Activated B cell treated with CpG ODN at 0.5 μM for 24 hours (primary cell): ENCODE results near the gene PIP4P1. TPM values are rescaled to one million over a fixed set of nuclear protein-coding genes. Genes with fewer than 3 reads are reported as not detected.

Experiments
- ATAC-seq: fragments of 200-7000 bp; cut with Tn5 transposase; one replicate; pipeline ENCODE4 v1.10.0; 2021; ENCODE audit warnings: low read depth, mild to moderate bottlenecking, moderate library complexity
- CTCF ChIA-PET: fragments of 350-600 bp; sonication (Branson Sonifier 250); formaldehyde crosslinking; loops from one replicate; lab custom pipeline; 2021; ENCODE audit warnings: antibody characterized with exemption; lab: Charles Lee
- POLR2A ChIA-PET: fragments of 350-600 bp; sonication (Branson Sonifier 250); formaldehyde crosslinking; loops from one replicate; lab custom pipeline; 2021; ENCODE audit warnings: antibody characterized with exemption; lab: Charles Lee
- DNase-seq: peaks from one replicate; pipeline ENCODE4 v3.0.0; 2022
- H3K27ac Mint-ChIP-seq: one replicate; pipeline ENCODE4 v1.8.0; 2020; ENCODE audit warnings: mixed read lengths
- H3K27me3 Mint-ChIP-seq: one replicate; pipeline ENCODE4 v1.8.0; 2021; ENCODE audit warnings: mixed read lengths
- H3K36me3 Mint-ChIP-seq: one replicate; pipeline ENCODE4 v1.8.0; 2021; ENCODE audit warnings: low read depth, mixed read lengths
- H3K4me1 Mint-ChIP-seq: one replicate; pipeline ENCODE4 v1.8.0; 2021; ENCODE audit warnings: mixed read lengths
- H3K4me3 Mint-ChIP-seq: one replicate; pipeline ENCODE4 v1.8.0; 2020; ENCODE audit warnings: mild to moderate bottlenecking, mixed read lengths
- H3K9me3 Mint-ChIP-seq: one replicate; pipeline ENCODE4 v1.8.0; 2020; ENCODE audit warnings: mixed read lengths
- intact Hi-C: fragments of 100-400 bp; cut with micrococcal nuclease; formaldehyde crosslinking; loops from one replicate; pipeline ENCODE4 v1.15.1; 2024
- total RNA-seq: library from RNA; stranded (reverse); gene quantifications from 2 replicates; pipeline ENCODE4 v1.2.3, GENCODE V29; 2022
- TF ChIP-seq, protein P1 (sequence below): fragments of 200-600 bp; IDR thresholded peaks from one replicate; pipeline ENCODE4 v1.8.0; 2022; ENCODE audit warnings: antibody characterized with exemption, mild to moderate bottlenecking

The PIP4P1 gene
- total RNA-seq, 1 donor from 2014 or later, result 87.3 TPM

DNA sequence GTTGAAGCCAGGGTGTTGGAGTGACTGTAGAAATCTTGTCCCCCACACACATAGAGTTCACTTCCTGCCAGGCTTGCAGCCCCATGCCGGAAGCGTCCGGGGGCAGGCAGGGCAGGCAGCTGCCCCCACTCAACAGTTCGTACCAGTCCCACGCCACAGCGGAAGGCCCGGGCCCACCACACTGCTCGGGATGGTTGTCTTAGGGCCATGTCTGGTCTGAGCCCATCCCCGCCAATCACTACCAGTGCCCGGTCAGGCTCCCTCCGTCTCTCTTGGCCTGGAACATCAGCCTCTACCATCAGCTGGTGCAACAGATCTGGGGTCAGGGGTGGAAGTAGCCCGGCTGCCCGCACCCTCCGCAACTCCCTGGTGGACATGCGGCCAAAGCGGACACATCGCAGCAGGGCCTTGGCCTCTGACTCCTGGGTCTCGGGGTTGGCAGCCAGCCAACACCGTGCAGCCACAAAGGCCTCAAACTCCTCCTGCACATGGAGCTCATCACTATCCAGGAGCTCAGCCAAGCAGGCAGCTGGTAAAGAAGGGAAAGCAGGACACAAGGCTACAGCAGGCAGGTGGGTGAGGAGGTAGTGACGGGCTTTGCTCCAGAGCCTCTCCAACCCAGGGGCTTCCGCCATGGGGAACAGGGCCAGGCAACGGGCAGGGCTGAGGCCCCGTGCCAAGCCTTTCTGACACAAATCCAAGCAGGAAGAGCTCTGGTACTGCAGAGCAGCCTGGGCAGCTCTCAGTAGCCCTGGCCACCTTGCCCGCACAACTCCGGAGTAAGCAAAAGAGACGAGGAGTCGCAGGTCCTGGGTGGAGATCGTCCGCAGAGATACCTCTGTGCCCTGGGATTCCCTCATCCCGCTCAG, 31.2 kb downstream of the PIP4P1 start:
- Mint-ChIP-seq H3K36me3 (no peaks in the 10 kb centered on the region), H3K27ac (peak overlapping the region; percentile 96), H3K9me3 (no peaks in the 10 kb centered on the region), H3K4me1 (peaks cover 58% of the 10 kb centered on the region), H3K4me3 (no peak overlapping the region), H3K27me3 (no peaks in the 10 kb centered on the region)
- POLR2A ChIA-PET, result interaction anchor here (1.5 to 2.6 kb wide), 6 partner anchors 8 to 87 kb away, joined by 3 to 12 read pairs (median 10); partner anchors contain the start of genes APEX1, OSGEP, PARP2 and PIP4P1
- CTCF ChIA-PET, result interaction anchor here (0.6 to 3.6 kb wide), 2 partner anchors 12 to 14 kb away, joined by 3 to 12 read pairs; no protein-coding TSS in a partner anchor
- ATAC-seq (no peak), DNase-seq (no peak)
- TF ChIP-seq, protein P1, sequence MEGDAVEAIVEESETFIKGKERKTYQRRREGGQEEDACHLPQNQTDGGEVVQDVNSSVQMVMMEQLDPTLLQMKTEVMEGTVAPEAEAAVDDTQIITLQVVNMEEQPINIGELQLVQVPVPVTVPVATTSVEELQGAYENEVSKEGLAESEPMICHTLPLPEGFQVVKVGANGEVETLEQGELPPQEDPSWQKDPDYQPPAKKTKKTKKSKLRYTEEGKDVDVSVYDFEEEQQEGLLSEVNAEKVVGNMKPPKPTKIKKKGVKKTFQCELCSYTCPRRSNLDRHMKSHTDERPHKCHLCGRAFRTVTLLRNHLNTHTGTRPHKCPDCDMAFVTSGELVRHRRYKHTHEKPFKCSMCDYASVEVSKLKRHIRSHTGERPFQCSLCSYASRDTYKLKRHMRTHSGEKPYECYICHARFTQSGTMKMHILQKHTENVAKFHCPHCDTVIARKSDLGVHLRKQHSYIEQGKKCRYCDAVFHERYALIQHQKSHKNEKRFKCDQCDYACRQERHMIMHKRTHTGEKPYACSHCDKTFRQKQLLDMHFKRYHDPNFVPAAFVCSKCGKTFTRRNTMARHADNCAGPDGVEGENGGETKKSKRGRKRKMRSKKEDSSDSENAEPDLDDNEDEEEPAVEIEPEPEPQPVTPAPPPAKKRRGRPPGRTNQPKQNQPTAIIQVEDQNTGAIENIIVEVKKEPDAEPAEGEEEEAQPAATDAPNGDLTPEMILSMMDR, result no peak
- intact Hi-C loops, result no loop called here

DNA sequence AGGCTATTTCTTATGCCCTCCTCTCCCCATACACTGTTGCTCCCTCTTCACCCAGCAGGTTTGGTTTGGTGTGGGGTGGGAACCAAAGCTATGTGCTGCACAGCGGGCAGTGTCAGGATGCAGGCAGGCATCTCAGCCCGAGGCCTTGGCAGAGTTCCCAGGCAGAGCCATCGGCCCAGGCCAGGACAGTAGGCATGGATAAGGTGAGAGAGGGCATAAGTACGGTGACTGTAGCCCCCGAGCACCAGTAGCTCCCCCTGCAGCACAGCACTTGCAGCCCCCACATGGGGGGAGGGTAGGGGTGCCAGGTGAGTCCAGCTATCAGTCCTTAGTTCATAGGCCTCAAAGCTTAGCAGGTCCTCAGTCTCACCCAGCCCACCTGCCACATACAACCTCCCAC, 32.4 kb downstream of the PIP4P1 start:
- H3K27ac Mint-ChIP-seq, result peak overlapping the region; percentile 96
- H3K4me3 Mint-ChIP-seq, result peak overlapping the region; percentile 73
- ATAC-seq (no peak), DNase-seq (no peak)
- no peaks in the 10 kb centered on the region for H3K36me3 Mint-ChIP-seq
- ChIA-PET CTCF (interaction anchor here (3.6 kb wide), 1 partner anchor 13 kb away, joined by 12 read pairs; no protein-coding TSS in a partner anchor), POLR2A (interaction anchor here (1.5 to 2.6 kb wide), 7 partner anchors 9 to 86 kb away, joined by 3 to 12 read pairs (median 8); partner anchors contain the start of genes APEX1, OSGEP, PARP2 and PIP4P1)
- intact Hi-C loops, result no loop called here
- TF ChIP-seq, protein P1, result no peak
- H3K27me3 Mint-ChIP-seq, result no peaks in the 10 kb centered on the region
- peaks cover 58% of the 10 kb centered on the region for H3K4me1 Mint-ChIP-seq
- no peaks in the 10 kb centered on the region for H3K9me3 Mint-ChIP-seq

DNA sequence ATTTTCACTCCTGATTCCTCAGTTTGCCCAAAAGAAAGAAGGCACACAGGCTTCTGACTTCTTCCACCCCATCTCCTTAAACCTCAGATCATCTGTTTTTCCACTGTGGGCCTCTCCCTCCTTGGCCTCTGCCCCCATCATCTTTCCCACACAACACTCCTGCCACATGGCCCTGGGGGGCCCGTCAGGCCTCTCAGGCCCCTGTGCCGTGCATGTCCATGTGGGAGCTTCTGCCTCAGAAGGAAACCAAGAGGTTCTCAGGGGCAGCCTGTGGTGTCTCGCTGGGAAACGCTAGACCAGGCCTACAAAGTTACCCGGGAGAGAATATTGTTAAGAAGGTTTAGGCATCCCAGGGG, 33.2 kb downstream of the PIP4P1 start:
- H3K4me3 Mint-ChIP-seq, result peak overlapping the region; percentile 73
- no peaks in the 10 kb centered on the region for H3K36me3 Mint-ChIP-seq
- H3K27ac Mint-ChIP-seq, result peak overlapping the region; percentile 96
- intact Hi-C loops, result no loop called here
- ATAC-seq (no peak), DNase-seq (no peak)
- peaks cover 57% of the 10 kb centered on the region for H3K4me1 Mint-ChIP-seq
- CTCF ChIA-PET, result interaction anchor here (3.6 kb wide), 1 partner anchor 12 kb away, joined by 12 read pairs; no protein-coding TSS in a partner anchor
- POLR2A ChIA-PET, result interaction anchor here (0.6 to 2.6 kb wide), 6 partner anchors 13 to 85 kb away, joined by 3 to 12 read pairs (median 10); partner anchors contain the start of genes APEX1, OSGEP, PARP2 and PIP4P1
- H3K27me3 Mint-ChIP-seq, result no peaks in the 10 kb centered on the region
- H3K9me3 Mint-ChIP-seq, result no peaks in the 10 kb centered on the region
- TF ChIP-seq, protein P1, result no peak

DNA sequence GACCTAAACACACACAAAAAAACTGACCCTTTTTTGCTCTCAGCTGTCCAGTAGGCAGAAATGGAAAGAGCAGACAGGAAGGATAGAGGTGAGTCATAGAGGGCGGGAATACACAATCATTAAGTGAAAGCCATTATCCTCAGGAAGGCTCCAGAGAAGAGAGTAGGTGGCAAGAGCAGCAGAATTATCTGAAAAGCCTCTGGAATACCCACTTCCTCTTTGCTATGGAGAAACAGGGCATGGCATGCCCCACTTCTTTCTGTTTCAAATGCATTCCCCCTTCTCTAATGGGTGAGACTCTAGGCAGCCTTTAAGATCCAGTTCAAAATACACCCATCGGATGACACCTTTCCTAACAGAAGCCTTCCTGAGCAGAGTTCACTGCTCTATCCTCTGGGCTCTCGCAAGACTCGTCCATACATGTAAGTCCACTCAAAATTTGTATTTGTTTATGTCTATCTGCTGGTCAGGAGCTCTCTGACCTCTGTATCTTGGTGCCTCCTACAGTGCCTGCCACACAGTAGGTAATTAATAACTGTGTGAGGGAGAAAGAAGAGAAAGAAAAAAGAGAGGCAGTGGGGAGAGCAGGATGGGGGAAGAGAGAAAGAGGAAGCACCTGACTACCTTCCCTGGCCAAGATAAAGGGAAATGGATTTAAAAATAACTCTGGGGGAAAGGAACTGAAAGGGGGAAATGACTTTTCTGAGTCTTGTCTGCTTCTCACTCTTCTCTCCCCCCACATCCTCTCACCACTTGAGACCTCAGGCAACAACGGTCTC, 33.8 kb downstream of the PIP4P1 start:
- Mint-ChIP-seq H3K36me3 (no peaks in the 10 kb centered on the region), H3K4me3 (peak overlapping the region; percentile 73), H3K4me1 (peaks cover 57% of the 10 kb centered on the region), H3K27me3 (no peaks in the 10 kb centered on the region), H3K27ac (peak overlapping the region; percentile 96), H3K9me3 (no peaks in the 10 kb centered on the region)
- intact Hi-C loops, result loop anchor here (1.0 to 2.0 kb wide), 4 partner anchors 11 to 28 kb away; partner anchors contain the start of genes APEX1 and TEP1
- DNase-seq (no peak), ATAC-seq (peak; percentile 75)
- ChIA-PET CTCF (interaction anchor here (3.6 kb wide), 1 partner anchor 12 kb away, joined by 12 read pairs; no protein-coding TSS in a partner anchor), POLR2A (interaction anchor here (0.6 to 2.6 kb wide), 5 partner anchors 10 to 35 kb away, joined by 3 to 12 read pairs (median 5); partner anchors contain the start of genes APEX1, OSGEP and PIP4P1)
- TF ChIP-seq, protein P1, result no peak
